Fibroblast of lung (primary cell): ENCODE measurements around the gene TPR.

Experiments
- CTCF ChIP-seq, 2 donors: IDR thresholded peaks in 1 of 2; conservative IDR thresholded peaks in 1 of 2; 1 replicate in 1 of 2; 2 replicates in 1 of 2; pipeline ENCODE4 v1.5.1; 2011 to 2012; ENCODE audit warnings: low read length in 2 of 2, control low read depth in 1 of 2, inconsistent platforms in 1 of 2, low read depth in 1 of 2, mild to moderate bottlenecking in 1 of 2
- EZH2 ChIP-seq: IDR thresholded peaks from 2 replicates; pipeline ENCODE4 v1.5.1; 2012; ENCODE audit warnings: low read length, control low read depth, mild to moderate bottlenecking; ENCODE audit errors: missing control alignments

- TF ChIP-seq CTCF (conservative IDR thresholded peaks at IDR 0.05 in 1 of 2, IDR thresholded peaks at IDR 0.05 in 1 of 2; ENCODE audit: low read depth in 1 of 2, low read length in 2 of 2) = no peak
- TF ChIP-seq EZH2 = no peak
Observed at GRCh38 chr1:186306533-186306932, 68.5 kb downstream of the TPR start.
